K562 (cell line): ENCODE data around the gene BCL6B. TPM values are rescaled to one million over a fixed set of nuclear protein-coding genes. Genes with fewer than 3 reads are reported as not detected.
A peak's percentile ranks its signal among the peaks of the same experiment; 100 is the strongest.

ENCODE experiments used
- ATAC-seq: fragments of 200-7000 bp; cut with Tn5 transposase; 3 replicates; pipeline ENCODE4 v1.9.1; 2020; ENCODE audit warnings: moderate library complexity
- BruUV-seq: library from RNA; stranded (reverse); fragments of 400-500 nt; replicated peaks from 2 replicates; lab custom pipeline; 2021; lab: Mats Ljungman, UMichigan
- CTCF ChIA-PET: fragments of 300-600 bp; formaldehyde crosslinking; extraction: SDS; loops from one replicate; lab custom pipeline; 2021; ENCODE audit warnings: low intra/inter-chr PET ratio; lab: Yijun Ruan, JAX
- POLR2A ChIA-PET: fragments of 300-600, 350-650 bp; sonication (Branson Sonifier 250); formaldehyde crosslinking; extraction: SDS; loops from one replicate; lab custom pipeline; 2021; ENCODE audit warnings: antibody characterized with exemption, inconsistent platforms; lab: Yijun Ruan, JAX
- DNase-seq, 4 experiments: peaks; one replicate each; pipeline versions ENCODE4 v3.0.0 to v3.0.0-alpha.2; 2011 to 2018; ENCODE audit warnings: low spot score in 3 of 4, mixed read lengths in 3 of 4; ENCODE audit errors: extremely low read depth in 1 of 4
- FAIRE-seq: peaks from 2 replicates; lab custom pipeline; 2011; peaks lifted over from hg19 to GRCh38; lab: Jason Lieb, UNC
- H2AFZ ChIP-seq: 2 replicates; pipeline ENCODE4 v1.6.0; 2011; ENCODE audit warnings: low read depth, low read length, control low read depth, inconsistent platforms
- H3K27ac ChIP-seq: fragments of 200-600 bp; 3 replicates; pipeline ENCODE4 v1.8.0; 2011; ENCODE audit warnings: low read depth, mild to moderate bottlenecking, control low read depth, inconsistent platforms, low read length, moderate library complexity, mixed read lengths; ENCODE audit errors: extremely low read depth
- H3K27me3 ChIP-seq, 2 experiments: fragments of 300-600 bp in 1 of 2; 2 replicates in 1 of 2; 3 replicates in 1 of 2; pipeline versions ENCODE4 v1.6.0 to v1.8.0; 2011; ENCODE audit warnings: inconsistent platforms in 2 of 2, low read length in 2 of 2, mild to moderate bottlenecking in 1 of 2, mixed read lengths in 1 of 2, moderate library complexity in 1 of 2; ENCODE audit not compliant: control insufficient read depth in 2 of 2, insufficient read depth in 2 of 2
- H3K36me3 ChIP-seq: fragments of 300-600 bp; 3 replicates; pipeline ENCODE4 v1.8.0; 2011; ENCODE audit warnings: mild to moderate bottlenecking, low read length, inconsistent platforms; ENCODE audit not compliant: control insufficient read depth, insufficient read depth
- H3K4me1 ChIP-seq, 2 experiments: fragments of 200-600 bp in 1 of 2; replicated peaks in 1 of 2; 2 replicates in 1 of 2; 3 replicates in 1 of 2; pipeline versions ENCODE4 v1.5.1 to v1.8.0; 2011; ENCODE audit warnings: inconsistent platforms in 2 of 2, low read length in 2 of 2, mild to moderate bottlenecking in 1 of 2, mixed read lengths in 1 of 2, moderate library complexity in 1 of 2; ENCODE audit not compliant: control insufficient read depth in 2 of 2, insufficient read depth in 2 of 2
- H3K4me2 ChIP-seq: 2 replicates; pipeline ENCODE4 v1.6.1; 2011; ENCODE audit warnings: low read length, control low read depth, inconsistent platforms, mixed read lengths; ENCODE audit not compliant: insufficient read depth
- H3K4me3 ChIP-seq: fragments of 200-600 bp; sonication (generic), shearing (Covaris generic); 2 replicates; pipeline ENCODE4 v1.5.1; 2016; ENCODE audit warnings: control low read depth, inconsistent platforms
- H3K79me2 ChIP-seq: fragments of 200-600 bp; 3 replicates; pipeline ENCODE4 v1.8.0; 2011; ENCODE audit warnings: low read length, inconsistent platforms; ENCODE audit not compliant: control insufficient read depth, insufficient read depth
- H3K9ac ChIP-seq, 2 experiments: 2 replicates each; pipeline versions ENCODE4 v1.6.0 to v1.6.1; 2011; ENCODE audit warnings: low read depth in 2 of 2, low read length in 2 of 2, control low read depth in 1 of 2, inconsistent platforms in 1 of 2, mild to moderate bottlenecking in 1 of 2, mixed read lengths in 1 of 2; ENCODE audit not compliant: insufficient read depth in 1 of 2
- H3K9me1 ChIP-seq: one replicate; pipeline ENCODE4 v1.6.0; 2011; ENCODE audit warnings: inconsistent platforms, mild to moderate bottlenecking, low read length, moderate library complexity; ENCODE audit not compliant: control insufficient read depth, insufficient read depth
- H3K9me3 ChIP-seq: replicated peaks from 2 replicates; pipeline ENCODE4 v1.5.1; 2011; ENCODE audit warnings: low read depth, low read length, inconsistent platforms; ENCODE audit not compliant: control insufficient read depth, insufficient read depth
- H4K20me1 ChIP-seq: replicated peaks from 2 replicates; pipeline ENCODE4 v1.6.1; 2011; ENCODE audit warnings: low read length, inconsistent platforms, mixed read lengths; ENCODE audit not compliant: control insufficient read depth, insufficient read depth
- BRD4 ChIP-seq: fragments of 200-600 bp; sonication (generic); IDR thresholded peaks from 2 replicates; pipeline ENCODE4 v1.6.1; 2017; ENCODE audit warnings: inconsistent platforms
- CHCHD3 ChIP-seq: fragments of 250-450 bp; sonication (Bioruptor Pico); IDR thresholded peaks from 2 replicates; pipeline ENCODE4 v2.1.2; 2022; ENCODE audit warnings: mild to moderate bottlenecking
- ELK3 ChIP-seq: fragments of 450-650 bp; formaldehyde crosslinking; IDR thresholded peaks from 2 replicates; pipeline ENCODE4 v1.4.0; 2020; ENCODE audit warnings: mild to moderate bottlenecking
- HLTF ChIP-seq: fragments of 450-650 bp; IDR thresholded peaks from 2 replicates; pipeline ENCODE4 v1.6.1; 2016
- MYBL2 ChIP-seq, 2 experiments: fragments of 450-650 bp in 1 of 2; sonication (generic) in 1 of 2; formaldehyde crosslinking in 1 of 2; IDR thresholded peaks; 2 replicates each; pipeline versions ENCODE4 v1.6.1 to v1.8.1; 2017 to 2022; ENCODE audit warnings: borderline replicate concordance in 1 of 2, inconsistent platforms in 1 of 2, low read depth in 1 of 2, mild to moderate bottlenecking in 1 of 2, missing genetic modification reagents in 1 of 2, moderate library complexity in 1 of 2
- NFE2L1 ChIP-seq: fragments of 450-650 bp; IDR thresholded peaks from 2 replicates; pipeline ENCODE4 v1.6.1; 2016; ENCODE audit warnings: missing genetic modification characterization, low read depth, mild to moderate bottlenecking, missing compliant biosample characterization, moderate library complexity, borderline replicate concordance
- NFIC ChIP-seq: fragments of 450-650 bp; IDR thresholded peaks from 2 replicates; pipeline ENCODE4 v1.6.1; 2017; ENCODE audit warnings: mild to moderate bottlenecking, inconsistent platforms
- NFRKB ChIP-seq: fragments of 450-650 bp; IDR thresholded peaks from 2 replicates; pipeline ENCODE4 v1.6.1; 2016; ENCODE audit warnings: low read depth
- RCOR1 ChIP-seq, 2 experiments: IDR thresholded peaks; 2 replicates each; pipeline ENCODE4 v1.6.1; 2012; ENCODE audit warnings: low read depth in 2 of 2, low read length in 2 of 2, borderline replicate concordance in 1 of 2, improper control_type of control experiment in 1 of 2
- RFX5 ChIP-seq: IDR thresholded peaks from 2 replicates; pipeline ENCODE4 v1.6.1; 2011; ENCODE audit warnings: low read depth, mild to moderate bottlenecking, improper control_type of control experiment, low read length
- ZBTB7A ChIP-seq: IDR thresholded peaks from 2 replicates; pipeline ENCODE4 v1.6.1; 2011; ENCODE audit warnings: low read depth, mild to moderate bottlenecking, low read length, moderate library complexity, borderline replicate concordance; ENCODE audit not compliant: control insufficient read depth
- ZNF384 ChIP-seq: IDR thresholded peaks from 2 replicates; pipeline ENCODE4 v1.6.1; 2012; ENCODE audit warnings: low read depth, low read length, improper control_type of control experiment
- WGBS: fragments of 100-300 bp; shearing (Covaris generic); methylation state at CpG from one replicate; pipeline ENCODE4 v1.1.6; 2016; ENCODE audit warnings: low coverage, mixed read lengths; ENCODE audit not compliant: insufficient coverage; ENCODE audit errors: missing lambda C conversion rate; 5-methylcytosine and 5-hydroxymethylcytosine counted together
- in situ Hi-C: fragments of 300-500 bp; cut with MboI; formaldehyde crosslinking; loops from 4 replicates; pipeline ENCODE4 v1.15.0; 2018; ENCODE audit warnings: inconsistent platforms, mixed read lengths
- intact Hi-C: fragments of 100-400 bp; cut with micrococcal nuclease; formaldehyde crosslinking; loops from 2 replicates; pipeline ENCODE4 v1.14.2; 2022
- polyA plus RNA-seq, 8 experiments: library from polyadenylated mRNA; depleted of rRNA in 4 of 8; stranded (reverse) in 5 of 8; unstranded in 3 of 8; fragments of >200 nt; fragmentation: Nextera tagmentation in 2 of 8; fragmentation: Illumina TruSeq in 1 of 8; extraction: Ambion mirVana in 2 of 8; extraction: Trizol in 1 of 8; gene quantifications; 2 replicates each; pipeline versions ENCODE4 v1.2.1 to v1.2.3, GENCODE V29; 2011 to 2014; ENCODE audit warnings: inconsistent platforms in 1 of 8, missing spikeins in 1 of 8
- total RNA-seq, 7 experiments: library from RNA; depleted of rRNA in 6 of 7; stranded (reverse); fragments of >200 nt in 6 of 7; fragmentation: Illumina TruSeq in 2 of 7; extraction: Trizol in 2 of 7; gene quantifications; 2 replicates each; pipeline versions ENCODE4 v1.2.1 to v1.2.3, GENCODE V29; 2011 to 2021; ENCODE audit warnings: low replicate concordance in 1 of 7
- TF ChIP-seq, protein P1 (sequence below): fragments of 200-800 bp; sonication (Bioruptor generic); IDR thresholded peaks from 2 replicates; pipeline ENCODE4 v1.6.1; 2017; ENCODE audit warnings: missing genetic modification characterization, missing compliant biosample characterization
- TF ChIP-seq, protein P2 (sequence below), 3 experiments: fragments of 200-800 bp in 1 of 3; sonication (Bioruptor generic) in 1 of 3; sonication (generic) in 1 of 3; formaldehyde crosslinking in 1 of 3; IDR thresholded peaks; 2 replicates each; pipeline versions ENCODE4 v1.6.1 to v1.8.0; 2016 to 2022; ENCODE audit warnings: mild to moderate bottlenecking in 2 of 3, missing compliant biosample characterization in 2 of 3, missing genetic modification characterization in 2 of 3, missing genetic modification reagents in 1 of 3

The BCL6B gene
- total and polyA plus RNA-seq, 9 of the 15 experiments (the other 6 are each of a cell fraction or from before 2014, with no cell fraction given): 0.89 to 5.0 (median 3.6) TPM

DNA sequence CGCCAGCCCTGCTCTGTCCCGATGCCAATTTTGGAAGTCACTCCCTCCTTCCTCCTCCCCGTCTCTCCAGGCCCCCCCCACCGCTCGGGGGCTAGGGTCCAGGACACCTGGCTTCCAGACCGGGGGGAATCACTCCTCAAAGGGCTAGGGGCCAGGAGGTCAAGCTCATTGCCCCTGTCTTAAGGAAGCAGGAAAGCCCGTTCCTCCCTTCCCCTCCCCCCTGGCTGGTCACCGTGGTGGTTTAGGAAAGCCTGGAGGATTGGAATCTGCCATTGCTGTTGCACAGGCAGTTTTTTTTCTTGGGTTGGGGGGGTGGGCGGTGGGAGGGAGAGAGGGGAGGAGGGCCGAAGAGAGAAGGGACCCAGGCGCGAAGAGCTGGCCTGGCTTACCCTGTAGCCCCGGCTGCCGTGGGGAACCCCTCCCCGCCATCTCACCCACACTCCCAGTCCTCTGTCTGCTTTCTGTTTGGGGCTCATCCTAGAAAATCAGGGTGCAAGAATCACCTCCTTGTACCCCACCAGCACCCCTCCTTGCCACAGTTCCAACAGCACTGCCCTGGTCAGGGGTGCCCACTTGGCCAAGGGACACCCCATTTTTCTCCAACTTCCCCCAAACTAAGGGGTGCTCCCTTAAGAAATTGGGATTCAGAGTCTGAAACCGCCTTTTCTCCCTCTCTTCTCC is 2.9 kb upstream of the BCL6B start:
- H3K9me3 ChIP-seq: no peaks in the 10 kb centered on the region
- peak overlapping the region; percentile 58 for H3K4me2 ChIP-seq
- in situ Hi-C loops: no loop called here
- no peak for TF ChIP-seq RFX5
- TF ChIP-seq, protein P1, sequence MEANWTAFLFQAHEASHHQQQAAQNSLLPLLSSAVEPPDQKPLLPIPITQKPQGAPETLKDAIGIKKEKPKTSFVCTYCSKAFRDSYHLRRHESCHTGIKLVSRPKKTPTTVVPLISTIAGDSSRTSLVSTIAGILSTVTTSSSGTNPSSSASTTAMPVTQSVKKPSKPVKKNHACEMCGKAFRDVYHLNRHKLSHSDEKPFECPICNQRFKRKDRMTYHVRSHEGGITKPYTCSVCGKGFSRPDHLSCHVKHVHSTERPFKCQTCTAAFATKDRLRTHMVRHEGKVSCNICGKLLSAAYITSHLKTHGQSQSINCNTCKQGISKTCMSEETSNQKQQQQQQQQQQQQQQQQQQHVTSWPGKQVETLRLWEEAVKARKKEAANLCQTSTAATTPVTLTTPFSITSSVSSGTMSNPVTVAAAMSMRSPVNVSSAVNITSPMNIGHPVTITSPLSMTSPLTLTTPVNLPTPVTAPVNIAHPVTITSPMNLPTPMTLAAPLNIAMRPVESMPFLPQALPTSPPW: peak; percentile 84
- no peak for TF ChIP-seq RCOR1 (IDR thresholded peaks at IDR 0.05; ENCODE audit: borderline replicate concordance in 1 of 2, low read depth in 2 of 2, low read length in 2 of 2)
- no peak for TF ChIP-seq HLTF
- TF ChIP-seq MYBL2 (IDR thresholded peaks at IDR 0.05; ENCODE audit: low read depth): no peak
- TF ChIP-seq MYBL2 (CRISPR knock-in tag; IDR thresholded peaks at IDR 0.05; ENCODE audit: borderline replicate concordance): no peak
- peak; percentile 57; the same call in 1 of the 2 replicates for TF ChIP-seq BRD4
- TF ChIP-seq NFRKB: peak; percentile 77
- TF ChIP-seq, protein P2, sequence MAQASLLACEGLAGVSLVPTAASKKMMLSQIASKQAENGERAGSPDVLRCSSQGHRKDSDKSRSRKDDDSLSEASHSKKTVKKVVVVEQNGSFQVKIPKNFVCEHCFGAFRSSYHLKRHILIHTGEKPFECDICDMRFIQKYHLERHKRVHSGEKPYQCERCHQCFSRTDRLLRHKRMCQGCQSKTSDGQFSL (CRISPR knock-in tag; IDR thresholded peaks at IDR 0.05): peak; percentile 91
- TF ChIP-seq, protein P2 (tag; IDR thresholded peaks at IDR 0.05): peak in 1 of 2 experiments; percentile 88; a peak in 2 of 4 replicates
- TF ChIP-seq NFE2L1: no peak
- peak; percentile 24; the same call in 1 of the 2 replicates for TF ChIP-seq NFIC
- TF ChIP-seq CHCHD3 (CRISPR knock-in tag): no peak
- TF ChIP-seq ELK3: no peak
- TF ChIP-seq ZBTB7A: peak; percentile 20; the same call in 1 of the 2 replicates
- peak; percentile 36; the same call in 1 of the 2 replicates for TF ChIP-seq ZNF384
- TF ChIP-seq, all 486 proteins: peak for 7
- Histone ChIP-seq H3K9ac (peak overlapping the region; percentile 53 to 87), H2AFZ (peak overlapping the region; percentile 97), H3K9me1 (no peaks in the 10 kb centered on the region), H4K20me1 (no peaks in the 10 kb centered on the region), H3K36me3 (no peaks in the 10 kb centered on the region), H3K27me3 (no peaks in the 10 kb centered on the region), H3K79me2 (peaks cover 14% of the 10 kb centered on the region), H3K27ac (peak overlapping the region; percentile 78; the same call in 2 of the 3 replicates), H3K4me3 (peak overlapping the region; percentile 17; the same call in 1 of the 2 replicates), H3K4me1 (peaks cover 48 to 82% of the 10 kb centered on the region in 2 experiments)
- WGBS: 26% methylated on average over 7 of the region's 16 CpGs
- FAIRE-seq (peak; percentile 49), ATAC-seq (no peak), DNase-seq (peak in 2 of 4 experiments; percentile 41 to 58)
- POLR2A ChIA-PET: interaction anchor here (1.0 kb wide), 1 partner anchor 104 kb away, joined by 4 read pairs; no protein-coding TSS in a partner anchor
- CTCF ChIA-PET: no interaction called here
- intact Hi-C loops: loop anchor here (5.0 kb wide), 1 partner anchor 263 kb away; the partner anchor contains the start of gene XAF1
- no TSS peak for BruUV-seq
